BJ (cell line): ENCODE data around the gene SLC1A4. TPM values are rescaled to one million over a fixed set of nuclear protein-coding genes. Genes with fewer than 3 reads are reported as not detected.

ENCODE experiments used
- CTCF ChIA-PET: fragments of 350-600 bp; formaldehyde crosslinking; extraction: SDS; loops from one replicate; lab custom pipeline; 2021; ENCODE audit warnings: antibody characterized with exemption, inconsistent platforms; lab: Yijun Ruan, JAX
- POLR2A ChIA-PET: fragments of 300-600 bp; sonication (Branson Sonifier 250); formaldehyde crosslinking; extraction: SDS; loops from one replicate; lab custom pipeline; 2021; ENCODE audit warnings: antibody characterized with exemption; lab: Charles Lee
- DNase-seq: peaks from one replicate; pipeline ENCODE4 v3.0.0-alpha.2; 2011; ENCODE audit warnings: low read depth
- H3K27me3 ChIP-seq: 2 replicates; pipeline ENCODE4 v1.6.0; 2011; ENCODE audit warnings: low read length; ENCODE audit not compliant: control insufficient read depth, insufficient read depth
- H3K36me3 ChIP-seq: 2 replicates; pipeline ENCODE4 v1.5.1; 2011; ENCODE audit warnings: low read length; ENCODE audit not compliant: control insufficient read depth, insufficient read depth
- H3K4me3 ChIP-seq: 2 replicates; pipeline ENCODE4 v1.5.1; 2011; ENCODE audit warnings: low read depth, mild to moderate bottlenecking, control low read depth, low read length
- CTCF ChIP-seq: IDR thresholded peaks from 2 replicates; pipeline ENCODE4 v1.5.1; 2011; ENCODE audit warnings: low read depth, mild to moderate bottlenecking, control low read depth, inconsistent platforms, low read length, moderate library complexity; ENCODE audit not compliant: insufficient read depth
- polyA plus RNA-seq: library from polyadenylated mRNA; depleted of rRNA; stranded (reverse); fragments of >200 nt; gene quantifications from 2 replicates; pipeline ENCODE4 v1.2.3, GENCODE V29; 2011; rRNA removed
- small RNA-seq: library from RNA; depleted of rRNA; stranded (forward); fragments of <200 nt; gene quantifications from one replicate; pipeline ENCODE3, GENCODE V24; 2012; ENCODE audit warnings: low replicate concordance, low read depth; ENCODE audit not compliant: insufficient read length

The SLC1A4 gene
- polyA plus RNA-seq, 1 experiment = 80.7 TPM

- peak; percentile 55 for TF ChIP-seq CTCF
- POLR2A ChIA-PET = no interaction called here
- Histone ChIP-seq H3K4me3 (no peak overlapping the region), H3K36me3 (peaks cover 11% of the 10 kb centered on the region), H3K27me3 (no peaks in the 10 kb centered on the region)
- CTCF ChIA-PET = interaction anchor here (0.6 to 1.6 kb wide), 9 partner anchors 10 to 149 kb away, joined by 3 to 4 read pairs (median 3); no protein-coding TSS in a partner anchor
- DNase-seq = no peak
Observed at GRCh38 chr2:65070172-65070830, 81.1 kb downstream of the SLC1A4 start.

- Histone ChIP-seq H3K27me3 (no peaks in the 10 kb centered on the region), H3K36me3 (peaks cover 11% of the 10 kb centered on the region), H3K4me3 (no peak overlapping the region)
- ChIA-PET POLR2A (no interaction called here), CTCF (interaction anchor here (1.0 to 1.2 kb wide), 4 partner anchors 14 to 149 kb away, joined by 3 read pairs; no protein-coding TSS in a partner anchor)
- DNase-seq = no peak
- no peak for TF ChIP-seq CTCF
Observed at GRCh38 chr2:65070856-65071255, 81.7 kb downstream of the SLC1A4 start.

GRCh38 chr2:65071499-65072180, 82.4 kb downstream of the SLC1A4 start:
- ChIA-PET POLR2A (no interaction called here), CTCF (no interaction called here)
- TF ChIP-seq CTCF = peak; percentile 48
- no peak for DNase-seq
- peaks cover 12% of the 10 kb centered on the region for H3K36me3 ChIP-seq
- H3K27me3 ChIP-seq = no peaks in the 10 kb centered on the region
- no peak overlapping the region for H3K4me3 ChIP-seq

GRCh38 chr2:65072181-65072970, 83.2 kb downstream of the SLC1A4 start:
- ChIA-PET POLR2A (no interaction called here), CTCF (no interaction called here)
- TF ChIP-seq CTCF = no peak
- Histone ChIP-seq H3K4me3 (no peak overlapping the region), H3K36me3 (peaks cover 14% of the 10 kb centered on the region), H3K27me3 (no peaks in the 10 kb centered on the region)
- no peak for DNase-seq

Small RNAs within 50 kb of the gene (small RNA-seq; reads per million reads assigned to genes)
- gene RNU6-548P = not detected

Other genes with a start within 250 kb of the SLC1A4 start
- 5.8 and 11.7 TPM in 2 replicates for gene CEP68, start 67.0 kb downstream of the SLC1A4 start, polyA plus RNA-seq
- gene RAB1A, start 140.7 kb downstream of the SLC1A4 start, polyA plus RNA-seq = 90.6 and 189 TPM in 2 replicates
- 57.9 and 153 TPM in 2 replicates for gene ACTR2, start 238.4 kb downstream of the SLC1A4 start, polyA plus RNA-seq